BE2C (cell line): ENCODE measurements around the gene TAF15.
A peak's percentile ranks its signal among the peaks of the same experiment; 100 is the strongest.

ENCODE experiments used
- DNase-seq: peaks from one replicate; pipeline ENCODE4 v3.0.0-alpha.2; 2020
- H3K27me3 ChIP-seq: fragments of 250-450 bp; sonication (Bioruptor Pico); 2 replicates; pipeline ENCODE4 v1.5.1; 2020; ENCODE audit warnings: mild to moderate bottlenecking
- H3K36me3 ChIP-seq: fragments of 250-450 bp; sonication (Bioruptor Pico); 2 replicates; pipeline ENCODE4 v1.5.1; 2020; ENCODE audit warnings: mild to moderate bottlenecking
- H3K4me1 ChIP-seq: fragments of 250-450 bp; sonication (Bioruptor Pico); 2 replicates; pipeline ENCODE4 v1.5.1; 2020
- H3K4me3 ChIP-seq: 2 replicates; pipeline ENCODE4 v1.5.1; 2011; ENCODE audit warnings: low read depth, low read length
- H3K9me3 ChIP-seq: fragments of 250-450 bp; sonication (Bioruptor Pico); 2 replicates; pipeline ENCODE4 v1.5.1; 2020
- CTCF ChIP-seq: IDR thresholded peaks from 2 replicates; pipeline ENCODE4 v1.5.1; 2012; ENCODE audit warnings: mild to moderate bottlenecking, low read depth, low read length

TAF15 gene

GRCh38 chr17:35780950-35781349 is 28.3 kb upstream of the TAF15 start:
- H3K4me1 ChIP-seq = peaks cover 13% of the 10 kb centered on the region
- H3K36me3 ChIP-seq = no peaks in the 10 kb centered on the region
- H3K4me3 ChIP-seq = no peak overlapping the region
- DNase-seq = no peak
- no peak for TF ChIP-seq CTCF
- no peaks in the 10 kb centered on the region for H3K9me3 ChIP-seq
- no peaks in the 10 kb centered on the region for H3K27me3 ChIP-seq

- H3K27me3 ChIP-seq = no peaks in the 10 kb centered on the region
- no peaks in the 10 kb centered on the region for H3K9me3 ChIP-seq
- no peak for DNase-seq
- no peak overlapping the region for H3K4me3 ChIP-seq
- no peak for TF ChIP-seq CTCF
- H3K4me1 ChIP-seq = peaks cover 37% of the 10 kb centered on the region
- no peaks in the 10 kb centered on the region for H3K36me3 ChIP-seq
Measured at GRCh38 chr17:35784895-35785294, 24.4 kb upstream of the TAF15 start.

GRCh38 chr17:35786941-35787432 is 22.3 kb upstream of the TAF15 start:
- Histone ChIP-seq H3K4me3 (no peak overlapping the region), H3K9me3 (no peaks in the 10 kb centered on the region), H3K27me3 (no peaks in the 10 kb centered on the region), H3K4me1 (peaks cover 37% of the 10 kb centered on the region), H3K36me3 (no peaks in the 10 kb centered on the region)
- TF ChIP-seq CTCF = no peak
- DNase-seq = peak; percentile 82

- no peaks in the 10 kb centered on the region for H3K36me3 ChIP-seq
- DNase-seq = peak; percentile 53
- peaks cover 37% of the 10 kb centered on the region for H3K4me1 ChIP-seq
- TF ChIP-seq CTCF = no peak
- H3K9me3 ChIP-seq = no peaks in the 10 kb centered on the region
- H3K4me3 ChIP-seq = no peak overlapping the region
- H3K27me3 ChIP-seq = no peaks in the 10 kb centered on the region
Measured at GRCh38 chr17:35788477-35789368, 20.6 kb upstream of the TAF15 start.

- Histone ChIP-seq H3K4me1 (peaks cover 30% of the 10 kb centered on the region), H3K36me3 (no peaks in the 10 kb centered on the region), H3K9me3 (no peaks in the 10 kb centered on the region), H3K4me3 (no peak overlapping the region), H3K27me3 (no peaks in the 10 kb centered on the region)
- no peak for DNase-seq
- no peak for TF ChIP-seq CTCF
Measured at GRCh38 chr17:35790841-35791240, 18.4 kb upstream of the TAF15 start.

- Histone ChIP-seq H3K4me1 (peaks cover 22% of the 10 kb centered on the region), H3K9me3 (no peaks in the 10 kb centered on the region), H3K4me3 (no peak overlapping the region), H3K27me3 (no peaks in the 10 kb centered on the region), H3K36me3 (no peaks in the 10 kb centered on the region)
- TF ChIP-seq CTCF = no peak
- no peak for DNase-seq
Measured at GRCh38 chr17:35791681-35792350, 17.5 kb upstream of the TAF15 start.
